GM23338 (cell line): Measurements from ENCODE around the gene GRIA1.

ENCODE experiments used
- CREB1 ChIP-seq: fragments of 250-450 bp; sonication (Bioruptor Pico); IDR thresholded peaks from 2 replicates; pipeline ENCODE4 v1.5.0; 2020; ENCODE audit warnings: low read depth, mild to moderate bottlenecking, moderate library complexity
- CTCF ChIP-seq, 2 experiments: fragments of 200-600 bp in 1 of 2; sonication (generic) in 1 of 2; conservative IDR thresholded peaks; 2 replicates each; pipeline versions ENCODE4 v1.5.1 to v1.6.1; 2016 to 2017; ENCODE audit warnings: antibody characterized with exemption in 2 of 2, low read depth in 2 of 2, mild to moderate bottlenecking in 2 of 2, moderate library complexity in 1 of 2
- ETS1 ChIP-seq: IDR thresholded peaks from 2 replicates; pipeline ENCODE4 v1.6.1; 2016; ENCODE audit warnings: antibody characterized with exemption
- EZH2 ChIP-seq: fragments of 200-600 bp; sonication (generic); IDR thresholded peaks from one replicate; pipeline ENCODE4 v1.8.0; 2017; ENCODE audit warnings: antibody characterized with exemption, mild to moderate bottlenecking, low read depth; ENCODE audit not compliant: unreplicated experiment
- EZH2phosphoT487 ChIP-seq: fragments of 200-600 bp; sonication (generic); IDR thresholded peaks from one replicate; pipeline ENCODE4 v1.8.1; 2018; ENCODE audit warnings: antibody characterized with exemption; ENCODE audit not compliant: unreplicated experiment
- JUNB ChIP-seq: IDR thresholded peaks from one replicate; pipeline ENCODE4 v1.6.1; 2016; ENCODE audit warnings: antibody characterized with exemption; ENCODE audit not compliant: unreplicated experiment
- POLR2AphosphoS5 ChIP-seq: IDR thresholded peaks from 2 replicates; pipeline ENCODE4 v1.6.1; 2016; ENCODE audit warnings: antibody characterized with exemption, low read depth
- REST ChIP-seq: IDR thresholded peaks from one replicate; pipeline ENCODE4 v1.6.1; 2018; ENCODE audit warnings: antibody characterized with exemption; ENCODE audit not compliant: unreplicated experiment
- STAT1 ChIP-seq: IDR thresholded peaks from one replicate; pipeline ENCODE4 v1.6.1; 2016; ENCODE audit warnings: antibody characterized with exemption; ENCODE audit not compliant: unreplicated experiment

- TF ChIP-seq CTCF (conservative IDR thresholded peaks at IDR 0.05; ENCODE audit: low read depth in 2 of 2): no peak
- no peak for TF ChIP-seq ETS1
- TF ChIP-seq CREB1 (CRISPR knock-in tag): no peak
- no peak for TF ChIP-seq JUNB
- TF ChIP-seq POLR2AphosphoS5: no peak
- TF ChIP-seq EZH2phosphoT487: no peak
- TF ChIP-seq EZH2: no peak
- TF ChIP-seq REST: no peak
- no peak for TF ChIP-seq STAT1
These were observed 168.7 kb downstream of the GRIA1 start for GRCh38 chr5:153659039-153659736.
